Naive thymus-derived CD4-positive, alpha-beta T cell (primary cell): ENCODE results near the gene NPY4R. TPM values are rescaled to one million over a fixed set of nuclear protein-coding genes. Genes with fewer than 3 reads are reported as not detected.
"Not testable (repeated sequence)": the region's sequence is repeated elsewhere in the genome, so short reads cannot be mapped to it uniquely, and the experiment has no call there.

Experiments
- ATAC-seq: fragments of 150-1000 bp; cut with Tn5 transposase; 2 replicates; pipeline ENCODE4 v1.10.0; 2021; ENCODE audit warnings: mild to moderate bottlenecking, moderate library complexity
- CTCF ChIA-PET: fragments of 350-600 bp; sonication (Branson Sonifier 250); formaldehyde crosslinking; loops from one replicate; lab custom pipeline; 2021; ENCODE audit warnings: antibody characterized with exemption; lab: Charles Lee
- POLR2A ChIA-PET: fragments of 350-600 bp; sonication (Branson Sonifier 250); formaldehyde crosslinking; loops from one replicate; lab custom pipeline; 2021; ENCODE audit warnings: antibody characterized with exemption, inconsistent platforms; lab: Charles Lee
- DNase-seq, 9 donors: peaks; one replicate each; pipeline versions ENCODE4 v3.0.0 to v3.0.0-alpha.2; 2020 to 2022; ENCODE audit warnings: mixed read lengths in 1 of 9
- H3K27ac ChIP-seq: one replicate; pipeline ENCODE4 v1.7.0; 2013; ENCODE audit warnings: mild to moderate bottlenecking, low read depth, low read length, moderate library complexity
- H3K27me3 ChIP-seq, 2 donors: one replicate each; pipeline ENCODE4 v1.7.0; 2013; ENCODE audit warnings: low read length in 2 of 2, mild to moderate bottlenecking in 2 of 2, moderate library complexity in 2 of 2; ENCODE audit not compliant: control insufficient read depth in 2 of 2, insufficient read depth in 2 of 2
- H3K36me3 ChIP-seq, 3 experiments: 1 replicate in 2 of 3; 2 replicates in 1 of 3; pipeline ENCODE4 v1.7.0; 2013; ENCODE audit warnings: low read length in 3 of 3, mild to moderate bottlenecking in 3 of 3, moderate library complexity in 1 of 3; ENCODE audit not compliant: insufficient read depth in 3 of 3, control insufficient read depth in 2 of 3
- H3K4me1 ChIP-seq, 2 donors: one replicate each; pipeline ENCODE4 v1.7.0; 2013; ENCODE audit warnings: low read length in 2 of 2, mild to moderate bottlenecking in 2 of 2, moderate library complexity in 1 of 2; ENCODE audit not compliant: control insufficient read depth in 2 of 2, insufficient read depth in 2 of 2
- H3K4me3 ChIP-seq: 2 replicates; pipeline ENCODE4 v1.7.0; 2013; ENCODE audit warnings: mild to moderate bottlenecking, low read length
- H3K9me3 ChIP-seq, 3 experiments: 1 replicate in 2 of 3; 2 replicates in 1 of 3; pipeline ENCODE4 v1.7.0; 2013; ENCODE audit warnings: low read length in 3 of 3; ENCODE audit not compliant: control insufficient read depth in 2 of 3
- H3K27ac Mint-ChIP-seq, 9 donors: one replicate each; pipeline ENCODE4 v1.8.0; 2020 to 2022; ENCODE audit warnings: mixed read lengths in 9 of 9, mild to moderate bottlenecking in 8 of 9, moderate library complexity in 5 of 9, inconsistent platforms in 2 of 9
- H3K27me3 Mint-ChIP-seq, 5 donors: one replicate each; pipeline ENCODE4 v1.8.0; 2021 to 2022; ENCODE audit warnings: mixed read lengths in 5 of 5, mild to moderate bottlenecking in 1 of 5
- H3K36me3 Mint-ChIP-seq, 5 donors: one replicate each; pipeline ENCODE4 v1.8.0; 2020 to 2022; ENCODE audit warnings: mixed read lengths in 5 of 5, mild to moderate bottlenecking in 3 of 5, inconsistent platforms in 1 of 5
- H3K4me1 Mint-ChIP-seq, 7 donors: one replicate each; pipeline ENCODE4 v1.8.0; 2020 to 2022; ENCODE audit warnings: mixed read lengths in 7 of 7, mild to moderate bottlenecking in 3 of 7, inconsistent platforms in 1 of 7
- H3K4me3 Mint-ChIP-seq, 10 donors: one replicate each; pipeline ENCODE4 v1.8.0; 2020 to 2022; ENCODE audit warnings: mild to moderate bottlenecking in 10 of 10, mixed read lengths in 10 of 10, moderate library complexity in 6 of 10, inconsistent platforms in 2 of 10
- H3K9me3 Mint-ChIP-seq, 11 donors: one replicate each; pipeline ENCODE4 v1.8.0; 2020 to 2022; ENCODE audit warnings: mixed read lengths in 11 of 11, mild to moderate bottlenecking in 4 of 11, inconsistent platforms in 1 of 11, moderate library complexity in 1 of 11
- intact Hi-C, 2 donors: fragments of 100-400 bp; cut with micrococcal nuclease; formaldehyde crosslinking; loops; one replicate each; pipeline ENCODE4 v1.15.1; 2023
- polyA plus RNA-seq, 2 donors: library from polyadenylated mRNA; unstranded; fragments of 300-500 nt; fragmentation: Illumina TruSeq; gene quantifications; one replicate each; pipeline ENCODE4 v1.2.3, GENCODE V29; 2021
- total RNA-seq, 6 experiments: library from RNA in 5 of 6; stranded (reverse) in 5 of 6; gene quantifications; 1 replicate in 5 of 6; 2 replicates in 1 of 6; pipeline ENCODE4 v1.2.3 and lab custom pipeline; 2021 to 2026

The NPY4R gene
- total and polyA plus RNA-seq, 7 experiments from 2014 or later, result not detected

GRCh38 chr10:46412665-46413064 lies 53.1 kb downstream of the NPY4R start:
- H3K27me3 Mint-ChIP-seq, H3K27me3 ChIP-seq, H3K4me1 ChIP-seq, CTCF ChIA-PET, H3K9me3 Mint-ChIP-seq, H3K27ac ChIP-seq, DNase-seq, H3K4me1 Mint-ChIP-seq, H3K9me3 ChIP-seq, intact Hi-C loops, H3K4me3 ChIP-seq, ATAC-seq, POLR2A ChIA-PET, H3K36me3 Mint-ChIP-seq, H3K27ac Mint-ChIP-seq, H3K4me3 Mint-ChIP-seq, H3K36me3 ChIP-seq: not testable (repeated sequence)

GRCh38 chr10:46411123-46411522 lies 54.6 kb downstream of the NPY4R start:
- intact Hi-C loops, H3K27ac ChIP-seq, H3K4me1 ChIP-seq, ATAC-seq, DNase-seq, H3K4me3 Mint-ChIP-seq, H3K27me3 Mint-ChIP-seq, H3K9me3 Mint-ChIP-seq, H3K4me3 ChIP-seq, POLR2A ChIA-PET, H3K4me1 Mint-ChIP-seq, H3K27me3 ChIP-seq, H3K36me3 Mint-ChIP-seq, CTCF ChIA-PET, H3K36me3 ChIP-seq, H3K9me3 ChIP-seq, H3K27ac Mint-ChIP-seq: not testable (repeated sequence)

Other genes starting within 250 kb of the NPY4R start
- under 1 TPM in 1 of 5 experiments, not detected in 4; 0.97 TPM for gene ANTXRL, start 179.0 kb downstream of the NPY4R start, total RNA-seq
- gene ANTXRL, start 179.0 kb downstream of the NPY4R start, polyA plus RNA-seq, result not detected
- gene ANXA8L1, start 90.2 kb downstream of the NPY4R start, total RNA-seq, result under 1 TPM in 1 of 5 experiments, not detected in 4; 0.29 TPM
- gene ANXA8L1, start 90.2 kb downstream of the NPY4R start, polyA plus RNA-seq, result not detected
- gene GPRIN2, start 90.7 kb upstream of the NPY4R start, total RNA-seq, result not detected
- not detected for gene GPRIN2, start 90.7 kb upstream of the NPY4R start, polyA plus RNA-seq
- gene SYT15, start 113.2 kb upstream of the NPY4R start, total RNA-seq, result 1 to 10 TPM; 1.2 to 1.6 (median 1.4) TPM
- gene SYT15, start 113.2 kb upstream of the NPY4R start, polyA plus RNA-seq, result under 1 TPM in 1 of 2 donors, not detected in 1; 0.05 TPM